ENCODE measurements around the gene SLPI.

Gene SLPI

GRCh38 chr20:45211569-45212474 is 42.5 kb downstream of the SLPI start:
- DNase-seq: no peak

- no peak for DNase-seq
Measured at GRCh38 chr20:45209924-45210323, 44.4 kb downstream of the SLPI start.

- no peak for DNase-seq
Measured at GRCh38 chr20:45206725-45207124, 47.6 kb downstream of the SLPI start, which contains the start of gene SEMG1. SEMG1 (plus strand) TSS chr20:45207033; CDS start chr20:45207054, 21 bp downstream.

Measured in DMS153 (cell line).